Peyer's patch (tissue), 4 donors: Measurements from ENCODE around the gene PLEK2. TPM values are rescaled to one million over a fixed set of nuclear protein-coding genes. Genes with fewer than 3 reads are reported as not detected.
"Not testable (repeated sequence)": the region's sequence is repeated elsewhere in the genome, so short reads cannot be mapped to it uniquely, and the experiment has no call there.

Experiments
- DNase-seq, 3 donors: peaks; one replicate each; pipeline ENCODE4 v3.0.0-alpha.2; 2017 to 2019
- H3K27ac ChIP-seq, 4 donors: fragments of 200-600 bp; sonication (generic); one replicate each; pipeline ENCODE4 v1.5.1; 2016 to 2019
- H3K27me3 ChIP-seq, 2 donors: fragments of 200-600 bp; sonication (generic); one replicate each; pipeline ENCODE4 v1.5.1; 2019
- H3K36me3 ChIP-seq, 3 donors: fragments of 200-600 bp; sonication (generic); one replicate each; pipeline ENCODE4 v1.5.1; 2016 to 2019
- H3K4me1 ChIP-seq, 4 donors: fragments of 200-600 bp; sonication (generic); one replicate each; pipeline ENCODE4 v1.5.1; 2016 to 2019
- H3K4me3 ChIP-seq, 4 donors: fragments of 200-600 bp; sonication (generic); 1 replicate in 3 of 4; 2 replicates in 1 of 4; pipeline ENCODE4 v1.5.1; 2016 to 2019; ENCODE audit warnings: mild to moderate bottlenecking in 1 of 4
- H3K9me3 ChIP-seq, 4 donors: fragments of 200-600 bp; sonication (generic); one replicate each; pipeline ENCODE4 v1.5.1; 2016 to 2019; ENCODE audit warnings: mild to moderate bottlenecking in 1 of 4
- CTCF ChIP-seq, 6 experiments: fragments of 450-650 bp in 4 of 6; fragments of 200-600 bp in 2 of 6; sonication (generic) in 1 of 6; IDR thresholded peaks; one replicate each; pipeline ENCODE4 v1.5.1; 2017 to 2019; ENCODE audit warnings: antibody characterized with exemption in 6 of 6, mild to moderate bottlenecking in 3 of 6, moderate library complexity in 1 of 6
- POLR2A ChIP-seq, 2 donors: fragments of 450-650 bp; IDR thresholded peaks; one replicate each; pipeline ENCODE4 v1.5.1; 2017; ENCODE audit warnings: antibody characterized with exemption in 2 of 2, mild to moderate bottlenecking in 2 of 2, moderate library complexity in 2 of 2
- total RNA-seq, 4 donors: library from RNA; depleted of rRNA; stranded (reverse); fragments of >200 nt; gene quantifications; one replicate each; pipeline ENCODE4 v1.1.0, GENCODE V29; 2016

PLEK2 gene
- total RNA-seq, 4 donors from 2014 or later, result 19.7 to 40.3 (median 33.6) TPM

DNA sequence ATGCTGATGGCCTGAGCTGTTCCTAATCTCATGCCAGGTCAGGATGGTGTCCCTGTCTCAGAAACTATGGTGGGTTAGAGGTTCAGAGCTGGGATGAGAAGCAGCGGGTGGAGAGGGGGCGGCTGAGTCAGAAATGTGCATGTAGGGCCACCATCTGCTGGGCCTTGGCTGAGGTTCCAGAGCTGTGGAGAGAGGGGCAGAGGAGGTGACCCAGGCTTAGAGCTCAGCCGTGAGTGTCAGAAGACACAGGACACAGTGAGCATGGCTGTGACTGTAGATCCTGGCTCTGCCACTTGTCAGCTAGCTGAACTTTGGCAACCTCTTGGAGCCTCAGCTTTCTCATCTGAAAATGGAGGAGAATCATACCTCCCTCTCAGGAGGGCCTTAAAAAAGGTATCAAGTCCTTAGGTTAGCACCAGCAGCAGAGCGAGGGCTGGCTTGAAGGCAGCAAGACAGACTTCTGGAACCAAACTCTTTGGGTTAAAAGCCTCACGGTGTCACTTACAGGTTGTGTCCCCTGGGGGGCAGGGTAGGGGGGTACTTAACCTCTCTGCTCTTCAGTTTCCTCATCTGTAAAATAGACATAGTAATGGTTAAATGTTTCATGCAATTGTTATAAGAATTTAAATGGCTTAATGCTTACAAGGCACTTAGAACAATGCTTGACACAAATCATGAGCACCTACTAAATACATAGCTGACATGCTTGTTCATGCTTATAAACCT lies 41.8 kb upstream of the PLEK2 start:
- H3K27me3 ChIP-seq, result no peaks in the 10 kb centered on the region
- H3K4me3 ChIP-seq, result no peak overlapping the region
- DNase-seq, result no peak
- TF ChIP-seq CTCF (IDR thresholded peaks at IDR 0.05) (no peak), POLR2A (IDR thresholded peaks at IDR 0.05) (no peak)
- peaks cover 0 to 5% (median 0%) of the 10 kb centered on the region in 4 donors for H3K9me3 ChIP-seq
- no peak overlapping the region for H3K27ac ChIP-seq
- H3K4me1 ChIP-seq, result no peaks in the 10 kb centered on the region
- no peaks in the 10 kb centered on the region for H3K36me3 ChIP-seq

GRCh38 chr14:67451667-67452066 lies 39.7 kb upstream of the PLEK2 start:
- H3K27me3 ChIP-seq, H3K36me3 ChIP-seq, H3K4me1 ChIP-seq, DNase-seq, H3K9me3 ChIP-seq, H3K4me3 ChIP-seq: not testable (repeated sequence)
- H3K27ac ChIP-seq, result peak overlapping the region in 1 of 4 donors; percentile 17

DNA sequence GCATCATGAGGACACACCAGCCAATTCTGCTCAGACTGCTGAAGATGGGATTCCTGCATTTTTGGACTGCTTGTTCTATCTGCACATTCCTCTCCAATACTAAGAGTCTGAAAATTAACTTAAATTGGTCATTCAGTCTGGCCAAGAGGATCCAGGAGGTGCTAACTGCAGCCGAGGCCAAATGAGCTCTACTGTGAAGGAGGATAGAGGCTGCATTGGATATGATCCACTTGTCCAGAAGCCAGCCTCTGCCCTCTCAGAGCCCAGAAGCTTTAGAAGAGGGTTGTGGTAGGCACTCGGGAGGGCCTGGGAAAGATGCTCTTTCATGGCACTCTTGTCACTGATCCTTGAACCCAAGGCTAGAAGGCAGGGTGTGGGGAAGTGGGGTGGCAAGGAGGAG lies 37.1 kb upstream of the PLEK2 start:
- TF ChIP-seq POLR2A (IDR thresholded peaks at IDR 0.05), result no peak
- TF ChIP-seq CTCF (IDR thresholded peaks at IDR 0.05), result no peak
- no peak overlapping the region for H3K4me3 ChIP-seq
- no peaks in the 10 kb centered on the region for H3K36me3 ChIP-seq
- H3K27ac ChIP-seq, result no peak overlapping the region
- H3K4me1 ChIP-seq, result peaks cover 0 to 4% (median 0%) of the 10 kb centered on the region in 4 donors
- peaks cover 0 to 5% (median 0%) of the 10 kb centered on the region in 4 donors for H3K9me3 ChIP-seq
- peak in 1 of 3 donors; percentile 20 for DNase-seq
- H3K27me3 ChIP-seq, result no peaks in the 10 kb centered on the region

- Histone ChIP-seq H3K27me3 (no peaks in the 10 kb centered on the region), H3K36me3 (no peaks in the 10 kb centered on the region), H3K4me1 (peaks cover 0 to 13% (median 0%) of the 10 kb centered on the region in 4 donors), H3K9me3 (peaks cover 0 to 5% (median 0%) of the 10 kb centered on the region in 4 donors), H3K4me3 (no peak overlapping the region), H3K27ac (no peak overlapping the region)
- TF ChIP-seq POLR2A (IDR thresholded peaks at IDR 0.05) (no peak), CTCF (IDR thresholded peaks at IDR 0.05) (no peak)
- no peak for DNase-seq
Observed at GRCh38 chr14:67447033-67447381, 35.0 kb upstream of the PLEK2 start.

GRCh38 chr14:67446371-67447032 lies 34.5 kb upstream of the PLEK2 start:
- TF ChIP-seq CTCF (IDR thresholded peaks at IDR 0.05), result no peak
- TF ChIP-seq POLR2A (IDR thresholded peaks at IDR 0.05), result no peak
- H3K27me3 ChIP-seq, result no peaks in the 10 kb centered on the region
- no peaks in the 10 kb centered on the region for H3K36me3 ChIP-seq
- no peak overlapping the region for H3K27ac ChIP-seq
- H3K4me3 ChIP-seq, result no peak overlapping the region
- peaks cover 0 to 14% (median 0%) of the 10 kb centered on the region in 4 donors for H3K4me1 ChIP-seq
- peaks cover 0 to 5% (median 0%) of the 10 kb centered on the region in 4 donors for H3K9me3 ChIP-seq
- DNase-seq, result no peak

- Histone ChIP-seq H3K27ac (no peak overlapping the region), H3K4me3 (no peak overlapping the region), H3K36me3 (no peaks in the 10 kb centered on the region), H3K27me3 (no peaks in the 10 kb centered on the region), H3K9me3 (no peaks in the 10 kb centered on the region), H3K4me1 (peaks cover 0 to 22% (median 0%) of the 10 kb centered on the region in 4 donors)
- TF ChIP-seq POLR2A (IDR thresholded peaks at IDR 0.05), result no peak
- TF ChIP-seq CTCF (IDR thresholded peaks at IDR 0.05), result no peak
- DNase-seq, result no peak
Observed at GRCh38 chr14:67444395-67444794, 32.4 kb upstream of the PLEK2 start.
